Measurements from ENCODE around the gene MYLK. TPM values are rescaled to one million over a fixed set of nuclear protein-coding genes. Genes with fewer than 3 reads are reported as not detected.
A peak's percentile ranks its signal among the peaks of the same experiment; 100 is the strongest.

Gene MYLK
- total and polyA plus RNA-seq, 2 of the 4 experiments (the other 2 are of a cell fraction): 299 to 484 TPM

DNA sequence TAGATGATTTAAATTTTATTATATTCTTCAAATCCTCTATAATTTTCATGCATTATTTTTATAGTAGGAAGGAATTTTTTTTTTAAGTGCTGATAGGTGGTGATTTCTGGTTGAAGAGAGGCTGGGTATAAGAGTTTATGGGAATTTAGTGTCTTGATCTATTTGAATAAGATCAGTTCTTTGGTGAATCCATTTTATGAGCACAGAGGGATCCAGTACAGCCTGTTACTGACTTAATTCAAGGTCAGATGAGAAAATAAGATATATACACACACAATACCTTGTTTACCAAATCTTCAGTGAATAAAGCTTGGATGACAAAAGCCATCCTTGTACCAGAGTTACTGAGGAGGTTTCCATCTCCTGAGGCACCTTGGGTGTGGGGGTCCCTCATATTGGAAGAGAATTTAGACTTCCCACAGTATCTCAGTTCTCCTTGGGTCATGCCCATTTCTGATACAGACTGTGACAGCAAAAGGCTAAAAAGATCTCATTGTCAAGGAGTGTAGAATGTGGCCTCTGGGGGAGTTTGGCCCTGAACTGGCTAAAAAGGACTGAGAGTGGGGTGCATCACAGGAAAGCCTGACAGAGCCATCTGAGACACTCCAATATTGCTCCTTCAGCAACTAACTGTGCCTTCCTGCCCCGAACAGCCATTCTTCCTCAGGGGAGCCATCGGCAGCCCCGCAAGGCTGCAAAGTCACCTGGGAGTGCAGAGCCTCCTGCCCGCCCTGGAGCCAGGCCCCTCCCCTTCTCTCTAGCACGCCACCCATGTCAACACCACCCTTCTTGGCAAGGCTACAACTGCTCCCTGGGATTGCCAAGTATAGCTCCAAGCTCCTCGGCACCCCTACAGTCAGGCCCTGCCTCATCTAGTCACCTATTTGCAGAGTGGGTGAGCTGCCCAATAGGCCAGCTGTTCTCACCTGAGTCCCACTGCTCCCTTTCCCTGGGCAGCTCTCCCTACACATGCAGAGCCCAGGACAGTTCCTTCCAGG, 256.2 kb downstream of the MYLK start:
- H4K5ac ChIP-seq (ENCODE audit: low read depth, low read length): no peak overlapping the region
- peaks cover 13% of the 10 kb centered on the region for H3K4me1 ChIP-seq (ENCODE audit: control insufficient read depth, insufficient read depth, low read length)
- no peaks in the 10 kb centered on the region for H3K9me3 ChIP-seq (ENCODE audit: control insufficient read depth, insufficient read depth, low read length)
- H3K27me3 ChIP-seq (ENCODE audit: control insufficient read depth, insufficient read depth, low read length): no peaks in the 10 kb centered on the region
- ATAC-seq (ENCODE audit: low read depth) (no peak), DNase-seq (no peak)
- no peak overlapping the region for H3K4me2 ChIP-seq (ENCODE audit: low read depth, low read length)
- no peak overlapping the region for H3K56ac ChIP-seq (ENCODE audit: extremely low read depth, insufficient read depth, low read length)
- H3K14ac ChIP-seq (replicated peaks; ENCODE audit: low read depth, low read length): no peak overlapping the region
- no peak overlapping the region for H3K4ac ChIP-seq (ENCODE audit: low read depth, low read length)
- BruUV-seq (replicated peaks): no TSS peak
- CTCF ChIA-PET: no interaction called here
- peaks cover 58% of the 10 kb centered on the region for H3K36me3 ChIP-seq (ENCODE audit: control insufficient read depth, insufficient read depth, low read length)
- in situ Hi-C loops (cut with MboI; ENCODE audit: low sequenced_read_pairs): no loop called here
- peaks cover 27% of the 10 kb centered on the region for H3K9me1 ChIP-seq (ENCODE audit: insufficient read depth, low read length)
- H4K20me1 ChIP-seq (ENCODE audit: insufficient read depth, low read length): no peaks in the 10 kb centered on the region
- H3K4me3 ChIP-seq (ENCODE audit: insufficient read depth, low read depth, low read length): no peak overlapping the region
- no peak overlapping the region for H3K9ac ChIP-seq (ENCODE audit: low read depth, low read length)
- H2AK9ac ChIP-seq (replicated peaks; ENCODE audit: low read depth, low read length, poor library complexity): no peak overlapping the region
- H4K91ac ChIP-seq (ENCODE audit: insufficient read depth, low read depth, low read length): no peak overlapping the region
- no CpG with 5 or more reads among the region's 6 CpGs for WGBS, 2 experiments (ENCODE audit: extremely low coverage in 2 of 2, insufficient read length in 1 of 2)
- H2BK20ac ChIP-seq (ENCODE audit: low read depth, low read length): no peak overlapping the region
- no peak overlapping the region for H3K23ac ChIP-seq (ENCODE audit: low read depth, low read length)
- POLR2A ChIA-PET (ENCODE audit: unreplicated experiment): no interaction called here
- H2BK120ac ChIP-seq (ENCODE audit: low read depth, low read length): no peak overlapping the region
- H2BK5ac ChIP-seq (ENCODE audit: low read depth, low read length, poor library complexity, severe bottlenecking): no peak overlapping the region
- H4K8ac ChIP-seq (ENCODE audit: low read depth in 2 of 2, low read length in 2 of 2): no peak overlapping the region
- H3K27ac ChIP-seq (ENCODE audit: insufficient read depth, low read length): no peak overlapping the region
- intact Hi-C loops (cut with micrococcal nuclease): no loop called here
- H2AFZ ChIP-seq (replicated peaks; ENCODE audit: low read length, poor library complexity): peak overlapping the region; percentile 27
- no peak overlapping the region for H2AK5ac ChIP-seq (ENCODE audit: low read depth, low read length)
- no peak overlapping the region for H2BK15ac ChIP-seq (ENCODE audit: low read depth, low read length)
- dilution Hi-C loops (cut with HindIII; ENCODE audit: low sequenced_read_pairs, unreplicated experiment): no loop called here
- peaks cover 11 to 50% of the 10 kb centered on the region in 2 experiments for H3K79me1 ChIP-seq (ENCODE audit: low read depth in 1 of 2, low read length in 2 of 2)
- no peak overlapping the region for H3K18ac ChIP-seq (ENCODE audit: low read depth, low read length)
- TF ChIP-seq BHLHE40 (IDR thresholded peaks at IDR 0.05; ENCODE audit: low read depth, low read length) (no peak), MAFK (IDR thresholded peaks at IDR 0.05; ENCODE audit: low read depth, low read length) (no peak), CHD1 (IDR thresholded peaks at IDR 0.05; ENCODE audit: low read depth, low read length) (no peak), RAD21 (IDR thresholded peaks at IDR 0.05; ENCODE audit: low read length) (no peak), MXI1 (IDR thresholded peaks at IDR 0.05; ENCODE audit: borderline replicate concordance, low read depth, low read length) (no peak), SMC3 (IDR thresholded peaks at IDR 0.05; ENCODE audit: low read depth, low read length) (no peak), MAZ (IDR thresholded peaks at IDR 0.05; ENCODE audit: borderline replicate concordance, low read depth, low read length) (no peak), POLR2A (IDR thresholded peaks at IDR 0.05; ENCODE audit: low read depth, low read length) (no peak), CEBPB (IDR thresholded peaks at IDR 0.05; ENCODE audit: low read depth, low read length) (no peak), RCOR1 (IDR thresholded peaks at IDR 0.05; ENCODE audit: insufficient replicate concordance, low read length) (no peak), NFE2L2 (IDR thresholded peaks at IDR 0.05; ENCODE audit: low read depth, low read length) (no peak), RFX5 (IDR thresholded peaks at IDR 0.05; ENCODE audit: low read depth, low read length) (no peak)
- TF ChIP-seq, protein P1, sequence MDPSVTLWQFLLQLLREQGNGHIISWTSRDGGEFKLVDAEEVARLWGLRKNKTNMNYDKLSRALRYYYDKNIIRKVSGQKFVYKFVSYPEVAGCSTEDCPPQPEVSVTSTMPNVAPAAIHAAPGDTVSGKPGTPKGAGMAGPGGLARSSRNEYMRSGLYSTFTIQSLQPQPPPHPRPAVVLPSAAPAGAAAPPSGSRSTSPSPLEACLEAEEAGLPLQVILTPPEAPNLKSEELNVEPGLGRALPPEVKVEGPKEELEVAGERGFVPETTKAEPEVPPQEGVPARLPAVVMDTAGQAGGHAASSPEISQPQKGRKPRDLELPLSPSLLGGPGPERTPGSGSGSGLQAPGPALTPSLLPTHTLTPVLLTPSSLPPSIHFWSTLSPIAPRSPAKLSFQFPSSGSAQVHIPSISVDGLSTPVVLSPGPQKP (IDR thresholded peaks at IDR 0.05; ENCODE audit: borderline replicate concordance, low read depth, low read length): no peak
- TF ChIP-seq, protein P2, sequence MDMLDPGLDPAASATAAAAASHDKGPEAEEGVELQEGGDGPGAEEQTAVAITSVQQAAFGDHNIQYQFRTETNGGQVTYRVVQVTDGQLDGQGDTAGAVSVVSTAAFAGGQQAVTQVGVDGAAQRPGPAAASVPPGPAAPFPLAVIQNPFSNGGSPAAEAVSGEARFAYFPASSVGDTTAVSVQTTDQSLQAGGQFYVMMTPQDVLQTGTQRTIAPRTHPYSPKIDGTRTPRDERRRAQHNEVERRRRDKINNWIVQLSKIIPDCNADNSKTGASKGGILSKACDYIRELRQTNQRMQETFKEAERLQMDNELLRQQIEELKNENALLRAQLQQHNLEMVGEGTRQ (IDR thresholded peaks at IDR 0.05; ENCODE audit: low read depth, low read length): no peak
- TF ChIP-seq, protein P3, sequence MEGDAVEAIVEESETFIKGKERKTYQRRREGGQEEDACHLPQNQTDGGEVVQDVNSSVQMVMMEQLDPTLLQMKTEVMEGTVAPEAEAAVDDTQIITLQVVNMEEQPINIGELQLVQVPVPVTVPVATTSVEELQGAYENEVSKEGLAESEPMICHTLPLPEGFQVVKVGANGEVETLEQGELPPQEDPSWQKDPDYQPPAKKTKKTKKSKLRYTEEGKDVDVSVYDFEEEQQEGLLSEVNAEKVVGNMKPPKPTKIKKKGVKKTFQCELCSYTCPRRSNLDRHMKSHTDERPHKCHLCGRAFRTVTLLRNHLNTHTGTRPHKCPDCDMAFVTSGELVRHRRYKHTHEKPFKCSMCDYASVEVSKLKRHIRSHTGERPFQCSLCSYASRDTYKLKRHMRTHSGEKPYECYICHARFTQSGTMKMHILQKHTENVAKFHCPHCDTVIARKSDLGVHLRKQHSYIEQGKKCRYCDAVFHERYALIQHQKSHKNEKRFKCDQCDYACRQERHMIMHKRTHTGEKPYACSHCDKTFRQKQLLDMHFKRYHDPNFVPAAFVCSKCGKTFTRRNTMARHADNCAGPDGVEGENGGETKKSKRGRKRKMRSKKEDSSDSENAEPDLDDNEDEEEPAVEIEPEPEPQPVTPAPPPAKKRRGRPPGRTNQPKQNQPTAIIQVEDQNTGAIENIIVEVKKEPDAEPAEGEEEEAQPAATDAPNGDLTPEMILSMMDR (conservative IDR thresholded peaks at IDR 0.05; ENCODE audit: low read depth, low read length): no peak

Data from IMR-90 (cell line).